Limb (tissue), 2 donors: ENCODE data around the gene KYAT1.

Source experiments
- DNase-seq, 2 donors: peaks; one replicate each; pipeline ENCODE4 v3.0.0-alpha.2; 2016; ENCODE audit errors: extremely low spot score in 2 of 2

The KYAT1 gene

GRCh38 chr9:128881884-128882676, at the start of gene KYAT1, which contains the start of gene LRRC8A:
Gene KYAT1, minus strand, starts transcription at chr9:128881950. Its CDS starts 36,545 bp downstream, at chr9:128845405.
Gene LRRC8A, plus strand, starts transcription at chr9:128882133. Its CDS starts 25,032 bp downstream, at chr9:128907165.
- peak; percentile 96 to 99 for DNase-seq

- DNase-seq = no peak
Observed at GRCh38 chr9:128929560-128929959, 47.8 kb upstream of the KYAT1 start.

DNA sequence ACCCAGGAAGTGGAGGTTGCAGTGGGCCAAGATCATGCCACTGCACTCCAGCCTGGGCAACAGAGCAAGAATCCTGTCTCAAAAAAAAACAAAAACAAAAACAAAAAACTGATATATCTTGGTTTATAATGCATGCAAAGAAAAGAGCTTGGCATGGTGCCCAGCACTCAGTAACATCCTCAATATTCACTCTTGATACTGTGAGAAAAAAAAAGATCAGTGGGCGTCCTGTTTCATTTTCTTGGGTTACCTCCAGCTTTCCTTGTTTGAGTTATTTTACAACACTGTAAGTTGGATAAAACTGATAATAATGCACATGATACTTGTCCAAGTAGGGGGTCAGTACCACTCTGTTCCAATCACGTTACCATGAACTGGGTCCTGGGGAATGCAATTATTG, 46.9 kb upstream of the KYAT1 start:
- DNase-seq = no peak

DNA sequence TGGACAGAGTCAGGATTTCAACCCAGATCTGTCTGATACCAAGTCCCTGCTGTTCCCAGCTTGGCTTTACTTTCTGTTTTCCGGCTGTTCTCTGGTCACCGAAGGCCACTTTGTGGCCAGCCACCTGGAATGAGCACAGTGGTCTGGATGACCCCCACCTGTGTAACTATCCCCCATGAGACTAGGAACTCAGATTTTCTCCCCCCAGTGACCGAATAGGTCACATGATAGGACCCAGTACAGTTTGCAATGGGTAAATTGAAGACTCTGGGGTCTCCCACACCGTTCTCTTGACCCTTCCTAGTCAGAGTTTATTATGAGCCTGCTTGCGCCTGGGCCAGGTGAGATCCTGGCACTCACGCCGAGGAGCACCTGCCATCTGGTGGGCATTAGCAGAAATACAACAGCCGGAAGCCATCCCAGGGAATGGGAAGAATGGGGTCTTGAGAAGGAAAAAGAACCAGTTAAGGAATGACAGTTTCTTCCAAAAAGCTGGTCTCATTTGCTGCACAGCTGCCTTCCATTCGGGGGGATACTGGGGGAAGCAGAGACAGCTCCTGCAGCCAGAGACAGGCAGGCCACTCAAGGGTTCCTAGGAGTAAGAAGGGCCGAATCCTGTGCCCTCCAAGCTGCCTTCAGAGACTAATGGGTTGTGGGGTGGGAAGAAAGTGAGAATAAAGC, 46.1 kb upstream of the KYAT1 start:
- DNase-seq = peak in 1 of 2 donors; percentile 63

- DNase-seq = no peak
Observed at GRCh38 chr9:128923493-128923883, 41.7 kb upstream of the KYAT1 start.

DNA sequence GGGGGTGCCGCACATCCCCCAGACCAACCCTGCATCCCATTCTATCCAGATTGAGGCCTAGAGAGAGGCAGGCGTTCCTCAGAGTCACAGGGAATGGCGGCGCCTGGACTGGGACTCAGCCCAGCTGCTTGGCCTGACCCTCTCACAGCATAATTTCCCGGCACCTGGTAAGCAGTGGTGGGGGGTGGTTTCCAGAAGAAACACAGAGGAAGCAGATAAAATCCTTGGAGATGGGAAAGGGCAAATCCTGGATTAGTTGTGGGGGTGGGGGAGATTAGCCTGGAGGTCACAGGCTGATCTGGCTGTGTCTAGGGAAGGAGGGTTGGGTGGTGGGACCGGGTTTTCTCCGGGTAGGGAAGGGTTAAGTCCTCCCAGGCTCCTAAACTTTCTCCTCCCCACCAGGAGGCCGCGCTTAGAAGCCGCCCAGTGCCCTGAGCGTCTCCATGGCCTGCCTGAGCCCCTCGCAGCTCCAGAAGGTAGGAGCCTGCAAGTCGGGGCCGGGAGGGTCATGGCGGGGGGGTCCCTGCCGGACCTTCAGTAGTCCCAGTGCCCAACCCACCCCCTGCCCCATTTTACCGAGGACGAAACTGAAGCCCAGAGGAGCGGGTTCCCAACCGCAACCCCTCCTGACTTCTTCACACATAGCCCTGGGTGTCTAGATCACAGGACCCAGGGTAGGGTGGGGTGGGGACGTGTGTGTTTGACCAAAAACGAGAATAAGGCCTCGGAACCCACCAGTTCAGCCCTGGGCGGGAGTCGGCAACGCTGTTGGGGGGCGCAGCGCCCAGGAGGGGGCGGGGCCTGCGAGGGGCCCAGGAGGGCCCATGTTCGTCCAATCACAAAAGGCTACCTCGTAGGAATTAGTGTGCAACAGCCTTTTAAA, 40.4 kb upstream of the KYAT1 start:
- DNase-seq = peak; percentile 70 to 79

DNA sequence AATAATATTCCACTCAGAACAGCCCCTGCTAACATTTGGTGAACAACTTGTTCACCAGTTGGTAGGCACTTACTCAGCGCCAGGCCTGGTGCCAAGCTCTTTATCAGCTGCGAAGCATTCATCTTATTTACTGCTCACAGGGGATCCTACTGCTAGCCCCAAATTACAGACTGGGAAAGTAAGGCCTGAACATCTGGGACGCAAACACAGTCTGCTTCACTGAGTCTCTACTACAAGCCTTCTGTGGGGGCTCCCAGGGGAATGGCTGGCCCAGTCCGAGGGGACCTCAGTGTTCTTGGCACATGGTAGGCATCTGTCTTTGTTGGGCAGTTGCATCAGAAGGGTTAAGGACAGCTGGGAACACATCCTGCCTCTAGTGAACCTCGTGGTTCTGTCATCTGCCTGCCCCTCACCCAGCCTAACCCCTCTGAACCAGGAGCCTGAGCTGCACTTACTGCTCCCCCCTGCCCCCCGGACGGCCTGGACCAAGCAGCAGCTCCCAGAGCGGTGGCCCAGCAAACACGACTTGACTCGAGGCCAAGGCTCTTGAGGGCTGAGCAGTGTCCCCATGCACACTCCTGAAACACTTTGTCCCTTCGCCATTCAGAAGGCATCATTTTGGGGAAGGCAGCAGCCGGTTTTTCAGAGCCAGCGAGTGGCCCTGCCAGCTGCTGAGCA, 38.8 kb upstream of the KYAT1 start, which contains the start of gene PHYHD1:
TSS of gene PHYHD1 (plus strand) at position 602 of the 678 bp plus-strand sequence. CDS start 1,342 bp downstream, outside the sequence.
- no peak for DNase-seq

DNA sequence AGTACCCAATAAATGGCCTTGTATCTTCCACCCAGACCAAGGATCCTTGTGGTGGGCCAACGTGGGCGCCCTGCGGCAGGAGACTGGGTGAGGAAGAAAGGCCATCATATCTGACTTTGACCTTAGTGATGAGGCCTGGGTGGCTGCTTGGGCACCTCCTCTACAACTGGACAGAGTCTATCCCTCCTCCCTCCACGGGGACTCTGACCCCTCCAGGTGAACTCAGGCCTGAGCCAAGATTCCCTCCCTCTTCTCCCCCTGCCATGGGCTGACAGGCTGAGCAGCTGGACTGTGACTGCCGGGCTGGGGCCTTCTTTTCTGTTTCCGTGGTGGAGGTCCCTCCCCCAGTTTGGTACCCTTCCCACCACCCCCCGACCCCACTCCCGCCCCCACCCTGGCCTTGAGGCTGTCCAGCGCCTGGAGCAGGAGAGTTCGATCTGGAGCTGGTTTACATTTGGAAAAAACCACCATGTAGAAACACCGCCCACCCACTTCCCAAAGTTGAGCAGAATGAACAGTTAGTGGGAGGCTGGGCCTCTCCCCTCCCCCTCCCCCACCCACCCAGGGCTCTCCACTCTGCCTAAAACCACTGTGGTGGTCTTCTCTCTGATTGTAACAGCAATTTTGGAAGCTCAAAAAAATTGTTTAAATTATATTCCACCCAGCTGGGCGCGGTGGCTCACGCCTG, 37.8 kb upstream of the KYAT1 start:
- no peak for DNase-seq

- no peak for DNase-seq
Observed at GRCh38 chr9:128918921-128919320, 37.2 kb upstream of the KYAT1 start.

- peak; percentile 63 to 75 for DNase-seq
Observed at GRCh38 chr9:128917151-128917849, 35.5 kb upstream of the KYAT1 start.

- DNase-seq = no peak
Observed at GRCh38 chr9:128916745-128917144, 35.0 kb upstream of the KYAT1 start.

GRCh38 chr9:128916204-128916603, 34.5 kb upstream of the KYAT1 start:
- no peak for DNase-seq

DNA sequence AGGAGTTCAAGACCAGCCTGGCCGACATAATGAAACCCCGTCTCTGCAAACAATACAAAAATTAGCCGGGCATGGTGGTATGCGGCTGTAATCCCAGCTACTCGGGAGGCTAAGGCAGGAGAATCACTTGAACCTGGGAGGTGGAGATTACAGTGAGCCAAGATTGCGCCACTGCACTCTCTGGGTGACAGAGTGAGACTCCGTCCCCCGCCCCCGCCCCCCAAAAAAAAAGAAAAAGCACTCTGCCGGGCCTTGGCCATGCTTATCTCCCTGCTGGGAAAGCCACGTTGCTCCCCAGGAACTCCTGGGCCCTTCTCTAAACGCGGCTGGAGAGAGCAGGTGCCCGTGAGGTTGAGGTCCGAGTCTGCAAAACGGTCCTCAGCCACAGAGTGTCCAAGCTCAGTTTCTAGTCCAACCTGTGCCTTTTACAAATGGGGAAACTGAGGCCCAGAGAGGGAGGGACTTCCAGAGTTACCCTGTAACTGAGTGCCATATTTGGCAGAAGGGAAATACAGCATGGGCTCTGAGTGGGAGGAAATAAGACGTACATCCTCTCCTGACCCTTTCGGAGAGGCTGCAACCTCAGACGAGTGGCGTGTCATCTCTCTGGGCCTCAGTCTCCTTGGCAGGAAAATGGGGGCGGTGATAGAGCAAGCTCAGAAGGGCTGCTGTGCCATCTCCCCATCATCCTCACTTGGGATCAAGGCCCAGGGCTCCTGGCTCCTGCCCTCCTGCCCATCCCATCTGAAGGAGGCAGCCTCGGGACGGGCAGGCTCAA, 32.4 kb upstream of the KYAT1 start:
- no peak for DNase-seq

DNA sequence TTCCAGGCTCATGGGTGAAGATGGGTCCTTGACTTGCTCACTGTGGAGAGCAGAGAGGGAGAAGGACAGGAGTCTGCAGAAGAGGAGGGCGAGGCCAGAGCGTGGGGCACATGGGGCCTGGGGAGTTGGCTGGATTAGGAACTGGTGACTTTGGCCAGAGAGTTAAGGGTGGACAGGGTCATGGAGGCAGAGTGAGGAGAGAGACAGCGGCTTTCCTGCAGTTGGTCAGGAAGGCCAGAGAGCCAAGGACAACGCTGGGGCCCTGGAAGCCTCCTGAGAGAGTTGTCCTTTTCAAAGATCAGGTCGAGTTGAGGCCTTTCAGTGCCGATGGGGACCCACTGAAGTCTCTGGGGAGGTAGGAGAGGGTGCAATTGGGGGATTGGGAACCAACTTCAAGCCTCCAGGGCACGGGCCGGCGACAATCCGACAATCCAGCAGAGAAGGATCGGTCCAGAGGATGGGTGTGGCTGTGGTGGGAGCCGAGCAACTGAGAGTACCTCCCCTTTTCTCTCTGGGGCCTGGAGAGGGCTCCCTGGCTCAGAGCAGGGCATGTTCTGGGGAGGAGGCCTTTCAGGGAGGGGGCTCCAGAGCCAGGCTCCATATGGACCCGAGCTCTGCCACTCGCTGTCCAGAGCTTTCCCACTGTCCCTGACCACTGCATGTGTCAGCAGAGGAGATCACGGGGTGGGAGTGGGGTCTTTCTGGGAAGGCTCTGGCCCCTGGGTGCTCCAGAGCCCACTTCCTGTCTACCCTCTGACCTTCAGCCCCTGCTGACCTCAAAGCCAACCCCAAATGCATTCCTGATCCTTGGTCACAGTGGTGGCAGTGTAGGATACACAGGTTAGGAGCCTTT, 31.5 kb upstream of the KYAT1 start:
- DNase-seq = no peak

DNA sequence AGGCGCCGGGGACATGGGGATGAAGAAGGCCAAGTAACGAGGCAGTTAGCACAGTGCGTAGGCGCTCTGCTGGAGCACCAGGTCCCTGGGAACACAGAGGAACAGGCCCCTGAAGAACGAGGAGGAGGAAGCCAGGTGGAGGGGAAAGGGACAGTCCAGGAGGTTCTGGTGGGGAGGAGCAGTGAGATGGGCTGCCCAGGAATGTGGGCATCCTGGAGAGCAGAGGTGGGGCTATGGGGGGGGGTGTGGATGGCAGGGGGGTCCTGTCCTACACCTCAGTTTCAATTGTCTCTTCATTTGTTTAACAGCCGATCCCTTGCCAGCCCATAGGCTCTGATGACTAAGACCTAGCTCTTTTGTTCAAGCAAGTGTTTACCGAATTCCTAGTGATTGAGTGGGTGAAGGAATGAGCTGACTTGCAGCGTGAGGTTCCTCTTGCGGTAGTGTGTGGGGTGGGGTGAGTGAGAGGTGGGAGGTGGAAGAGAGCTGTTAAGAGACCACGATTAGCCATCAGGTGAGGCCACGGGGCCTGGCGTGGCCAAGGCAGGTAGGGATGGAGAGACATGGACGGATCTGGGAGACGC, 30.6 kb upstream of the KYAT1 start:
- no peak for DNase-seq

DNA sequence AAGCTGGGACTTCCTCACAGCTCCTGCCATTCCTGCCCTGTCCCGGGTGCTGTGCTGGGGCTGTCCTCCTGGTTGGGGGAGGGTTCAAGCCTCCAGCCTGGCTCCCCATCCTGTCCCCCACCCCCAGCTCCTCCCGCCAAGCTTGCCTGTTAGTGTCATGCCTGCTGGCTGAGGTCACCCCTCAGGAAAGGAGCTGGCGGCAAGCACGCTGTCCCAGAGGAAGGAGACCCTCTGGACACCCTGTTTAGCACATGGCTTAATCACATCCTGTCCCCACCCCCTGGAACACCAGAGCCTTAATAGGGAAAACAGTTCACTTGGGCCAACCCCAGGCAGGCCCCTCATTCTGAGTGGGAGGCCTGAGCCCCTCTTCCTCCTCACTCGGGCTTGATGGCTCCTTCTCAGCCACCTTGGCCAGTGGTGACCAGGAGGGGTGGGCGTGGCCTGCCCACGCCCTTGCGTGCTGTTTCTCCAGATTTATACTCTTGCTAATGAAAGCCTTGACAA, 29.8 kb upstream of the KYAT1 start:
- peak in 1 of 2 donors; percentile 29 for DNase-seq

GRCh38 chr9:128910906-128911305, 29.2 kb upstream of the KYAT1 start:
- no peak for DNase-seq

DNA sequence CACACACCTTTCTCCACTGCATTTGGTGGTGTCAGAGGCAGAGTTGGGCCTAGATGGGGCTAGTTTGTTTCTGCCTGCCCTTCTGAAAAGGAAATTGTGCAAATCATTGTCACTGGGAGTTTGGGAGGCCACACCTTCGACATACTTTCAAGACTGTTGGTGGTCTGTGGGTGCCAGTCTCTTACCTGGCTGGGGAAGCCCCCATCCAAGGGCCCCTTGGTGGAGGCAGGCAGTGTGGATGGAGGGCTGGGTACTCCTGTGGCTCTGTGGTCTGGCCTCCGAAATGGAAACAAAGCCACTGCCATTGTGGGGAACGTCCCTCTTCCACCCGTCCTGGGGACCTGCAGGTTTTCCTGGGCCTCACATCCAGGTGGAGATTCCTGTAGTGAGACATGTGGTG, 28.1 kb upstream of the KYAT1 start:
- DNase-seq = no peak
